ACHN (cell line): ENCODE results near the gene ART4.

Experiments
- DNase-seq: peaks from one replicate; pipeline ENCODE4 v3.0.0-alpha.2; 2015
- in situ Hi-C: cut with HindIII; loops from 2 replicates; pipeline ENCODE4 v1.10.0; 2017; ENCODE audit warnings: low sequenced_read_pairs, low pct_ligation_motif_present, low pct_unique_long_range_greater_than_20kb

Gene ART4

GRCh38 chr12:14854586-14855183, 11.4 kb upstream of the ART4 start:
- in situ Hi-C loops = no loop called here
- no peak for DNase-seq

GRCh38 chr12:14853961-14854360, 10.6 kb upstream of the ART4 start:
- in situ Hi-C loops = no loop called here
- no peak for DNase-seq

DNA sequence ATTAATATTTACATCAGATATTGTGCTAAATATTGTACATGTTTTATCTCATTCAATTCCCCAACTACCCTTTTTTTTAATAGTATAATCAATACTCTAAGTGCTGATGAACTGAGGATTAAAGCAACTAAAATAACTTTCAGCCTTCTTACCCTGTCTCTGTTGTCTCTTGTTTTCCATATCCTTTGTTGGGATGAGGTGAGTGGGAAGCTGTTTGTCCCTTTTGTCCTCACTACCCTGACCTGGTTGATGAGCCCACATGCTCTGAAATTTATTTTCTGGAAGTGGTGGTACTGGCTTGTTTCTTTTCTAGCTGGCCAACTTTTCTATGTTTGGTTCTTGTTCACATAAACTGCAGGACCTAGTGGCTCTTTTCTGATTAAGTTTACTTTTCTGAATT, 9.6 kb upstream of the ART4 start:
- in situ Hi-C loops = no loop called here

DNA sequence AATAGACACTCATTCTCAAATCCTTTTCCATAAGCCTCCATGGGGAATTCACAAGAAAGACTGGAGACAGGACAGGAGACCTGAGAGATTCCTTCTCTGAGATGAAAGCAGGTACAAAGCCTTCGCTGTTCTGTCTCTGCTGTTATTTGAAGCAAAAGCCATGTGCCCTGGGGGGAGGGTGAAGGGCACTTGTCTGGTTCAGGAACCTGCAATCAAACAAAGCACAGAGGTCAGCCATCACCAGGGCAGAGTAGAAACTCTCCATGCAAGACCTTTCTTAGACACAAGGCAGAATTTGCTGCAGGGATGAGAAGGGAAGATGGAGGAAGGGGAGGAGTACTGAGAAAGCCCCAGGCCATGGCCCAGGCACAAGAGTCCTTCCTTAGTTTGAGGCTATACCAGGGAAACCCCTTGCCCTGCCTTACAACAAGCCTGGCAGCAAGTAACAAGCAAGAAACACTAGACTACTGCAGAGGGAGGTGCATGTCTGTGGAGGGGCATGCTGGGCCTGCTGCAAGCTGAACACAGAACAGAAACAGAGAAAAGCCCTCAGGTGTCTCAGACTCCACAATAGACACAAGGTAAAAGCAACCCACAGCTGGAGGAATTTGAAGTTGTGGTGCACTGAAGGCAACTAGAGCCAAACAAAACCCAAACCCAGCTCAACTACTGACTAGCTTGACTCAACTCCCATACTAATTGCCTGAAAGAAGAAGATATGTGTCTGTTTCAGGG, 7.8 kb upstream of the ART4 start:
- in situ Hi-C loops = no loop called here
- no peak for DNase-seq

More for the DNA sequence above, 9.6 kb upstream of the ART4 start:
- no peak for DNase-seq

- DNase-seq = no peak
- in situ Hi-C loops = no loop called here
Observed at GRCh38 chr12:14849661-14850060, 6.3 kb upstream of the ART4 start.

- in situ Hi-C loops = no loop called here
- no peak for DNase-seq
Observed at GRCh38 chr12:14846876-14847580, 3.7 kb upstream of the ART4 start.

- in situ Hi-C loops = no loop called here
- no peak for DNase-seq
Observed at GRCh38 chr12:14846042-14846587, 2.8 kb upstream of the ART4 start.

DNA sequence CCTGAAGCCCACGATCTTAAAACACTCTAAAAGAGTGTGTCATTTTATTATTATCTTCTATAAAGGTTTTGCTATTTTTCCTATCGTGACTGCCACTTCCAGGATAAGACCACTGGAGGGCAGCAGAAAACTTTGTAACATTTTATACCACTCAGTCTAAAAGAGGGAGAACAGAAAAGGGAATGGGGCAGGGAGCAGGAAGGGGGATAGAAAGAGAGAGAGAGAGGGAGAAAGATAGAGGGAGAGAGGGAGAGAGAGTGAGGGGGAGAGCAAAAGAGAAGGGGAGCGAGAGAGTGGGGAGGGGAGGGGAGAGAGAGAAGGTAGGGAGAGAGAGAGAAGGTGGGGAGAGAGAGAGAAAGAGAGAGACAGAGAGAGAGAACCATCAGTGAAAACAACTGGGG, 2.0 kb upstream of the ART4 start:
- peak; percentile 83 for DNase-seq
- in situ Hi-C loops = no loop called here

DNA sequence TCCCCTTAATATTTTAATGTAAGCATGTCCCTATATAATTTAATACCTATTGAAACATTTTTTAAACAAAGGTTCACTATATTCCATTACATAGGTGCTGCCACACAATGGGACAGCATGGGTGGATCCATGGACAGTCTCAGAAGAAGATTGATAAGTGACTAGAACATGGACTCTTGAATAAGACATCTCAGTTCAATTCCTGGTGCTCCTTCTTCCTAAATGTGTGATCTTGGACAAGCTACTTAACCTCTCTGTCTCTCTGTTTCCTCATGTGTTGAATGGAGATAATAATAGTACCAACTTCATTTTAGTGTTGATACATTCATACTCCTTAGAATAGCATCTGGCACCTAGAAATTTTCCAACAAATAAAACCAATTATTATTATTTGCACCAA, 1.1 kb upstream of the ART4 start:
- no peak for DNase-seq
- in situ Hi-C loops = no loop called here

DNA sequence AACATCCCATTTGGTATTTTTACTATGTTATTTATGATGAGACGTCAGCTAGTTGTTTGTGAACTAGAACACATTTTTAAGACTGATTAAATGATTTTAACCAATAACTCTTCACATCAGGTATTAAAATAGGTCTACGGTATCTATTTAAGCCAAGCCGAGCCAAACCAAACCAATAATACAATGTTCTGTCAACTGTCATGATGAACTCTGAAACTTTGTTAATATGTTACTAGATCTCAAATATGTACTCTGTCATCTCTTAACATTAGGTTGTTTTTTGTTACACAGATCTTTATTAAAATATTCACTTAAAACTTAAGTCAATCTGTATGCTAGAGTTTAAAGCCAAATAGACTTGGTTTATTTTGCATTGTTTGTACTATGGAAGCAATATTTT, 1.0 kb downstream of the ART4 start:
- DNase-seq = no peak
- in situ Hi-C loops = no loop called here

DNA sequence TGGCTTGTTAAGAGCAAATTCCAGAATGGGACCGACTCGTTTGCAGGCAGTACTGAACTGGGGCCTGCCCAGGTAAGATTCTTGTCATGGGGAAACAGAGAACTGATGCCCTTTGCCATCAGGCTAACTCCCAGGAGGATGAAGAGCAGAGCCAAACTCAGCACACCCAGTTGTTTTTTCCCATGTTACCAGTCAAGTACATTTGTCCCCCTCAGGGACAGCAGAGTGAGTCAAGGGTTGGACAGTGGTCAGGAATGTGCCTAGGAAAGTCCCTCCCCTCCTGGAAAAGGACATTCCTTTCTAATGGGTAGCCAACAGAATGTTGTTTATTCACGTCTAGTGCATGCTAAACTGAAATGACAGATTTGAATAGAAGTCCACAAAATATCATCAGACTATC, 1.6 kb downstream of the ART4 start:
- peak; percentile 67 for DNase-seq
- in situ Hi-C loops = no loop called here

GRCh38 chr12:14840616-14841015, 2.7 kb downstream of the ART4 start:
- in situ Hi-C loops = no loop called here

GRCh38 chr12:14839262-14839661, 4.1 kb downstream of the ART4 start:
- DNase-seq = no peak
- in situ Hi-C loops = no loop called here

More at GRCh38 chr12:14840616-14841015, 2.7 kb downstream of the ART4 start:
- DNase-seq = no peak

GRCh38 chr12:14836336-14837210, 6.8 kb downstream of the ART4 start:
- peak; percentile 93 for DNase-seq
- in situ Hi-C loops = no loop called here

DNA sequence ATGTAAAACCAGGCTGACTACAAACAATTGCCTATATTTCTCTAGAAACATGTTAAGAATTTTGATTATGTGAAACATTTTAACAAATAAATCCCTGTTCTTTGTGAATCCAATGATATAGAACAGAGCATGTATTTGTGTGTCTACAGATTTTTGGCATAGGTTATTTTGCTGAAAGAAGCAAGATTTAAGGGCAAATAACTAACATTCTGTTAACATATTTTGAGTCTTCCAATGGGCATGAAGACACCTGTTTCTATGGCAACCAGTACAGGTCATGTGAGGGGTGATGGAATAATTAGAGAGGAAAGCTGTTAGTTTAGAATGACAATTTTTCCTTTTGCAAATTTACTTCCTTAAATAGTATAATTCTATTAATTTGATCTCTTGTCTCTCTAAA, 8.8 kb downstream of the ART4 start:
- no peak for DNase-seq
- in situ Hi-C loops = no loop called here

DNA sequence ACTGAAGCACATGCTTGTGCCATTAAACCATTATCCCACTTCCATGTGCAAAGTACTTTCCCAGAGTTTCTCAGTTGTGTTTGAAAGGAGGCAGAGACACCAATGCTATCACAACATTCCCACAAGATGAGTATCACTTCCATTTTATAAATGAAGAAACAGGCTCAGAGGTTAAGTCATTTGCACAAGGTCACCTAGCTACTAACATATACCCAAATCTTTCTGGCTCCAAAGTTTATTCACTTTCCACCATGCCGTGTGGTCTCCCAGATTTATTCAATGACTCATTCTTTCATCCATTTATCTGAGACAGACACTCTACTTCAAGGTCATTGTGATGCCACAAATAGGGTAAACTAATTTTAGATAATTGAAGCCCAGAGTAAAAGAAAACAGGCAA, 9.4 kb downstream of the ART4 start:
- in situ Hi-C loops = no loop called here
- no peak for DNase-seq

DNA sequence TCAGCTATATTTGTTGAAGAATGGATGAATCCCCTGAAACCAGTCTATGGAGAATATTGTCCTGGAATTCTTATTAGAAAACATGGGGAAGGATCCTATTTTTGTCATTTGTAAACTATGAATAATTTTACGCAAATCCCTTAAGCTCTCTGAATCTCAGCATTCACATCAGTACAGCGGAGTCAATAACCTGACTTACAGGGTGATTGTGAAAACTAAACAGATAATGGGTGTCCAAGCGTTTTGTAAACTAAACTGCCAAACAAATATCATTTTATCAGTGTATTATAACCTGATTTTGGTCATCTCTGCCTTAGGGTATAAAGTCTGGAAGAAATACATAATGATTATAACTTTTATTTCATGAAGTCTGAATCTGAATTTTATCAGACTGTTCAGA, 10.0 kb downstream of the ART4 start:
- no peak for DNase-seq
- in situ Hi-C loops = no loop called here

GRCh38 chr12:14828892-14829291, 14.4 kb downstream of the ART4 start:
- peak; percentile 45 for DNase-seq
- in situ Hi-C loops = no loop called here

GRCh38 chr12:14827043-14827442, 16.3 kb downstream of the ART4 start:
- in situ Hi-C loops = no loop called here

More at GRCh38 chr12:14827043-14827442, 16.3 kb downstream of the ART4 start:
- no peak for DNase-seq
